Activated T-cell treated with anti-CD3 and anti-CD28 coated beads, Interleukin-2, amount 50 U/mL, for 1 hour (primary cell): ENCODE data around the gene MRPL53.

Experiments used
- DNase-seq: peaks from one replicate; pipeline ENCODE4 v3.0.0-alpha.2; 2020

The MRPL53 gene

GRCh38 chr2:74424139-74424992 lies 48.1 kb downstream of the MRPL53 start:
- DNase-seq: no peak

DNA sequence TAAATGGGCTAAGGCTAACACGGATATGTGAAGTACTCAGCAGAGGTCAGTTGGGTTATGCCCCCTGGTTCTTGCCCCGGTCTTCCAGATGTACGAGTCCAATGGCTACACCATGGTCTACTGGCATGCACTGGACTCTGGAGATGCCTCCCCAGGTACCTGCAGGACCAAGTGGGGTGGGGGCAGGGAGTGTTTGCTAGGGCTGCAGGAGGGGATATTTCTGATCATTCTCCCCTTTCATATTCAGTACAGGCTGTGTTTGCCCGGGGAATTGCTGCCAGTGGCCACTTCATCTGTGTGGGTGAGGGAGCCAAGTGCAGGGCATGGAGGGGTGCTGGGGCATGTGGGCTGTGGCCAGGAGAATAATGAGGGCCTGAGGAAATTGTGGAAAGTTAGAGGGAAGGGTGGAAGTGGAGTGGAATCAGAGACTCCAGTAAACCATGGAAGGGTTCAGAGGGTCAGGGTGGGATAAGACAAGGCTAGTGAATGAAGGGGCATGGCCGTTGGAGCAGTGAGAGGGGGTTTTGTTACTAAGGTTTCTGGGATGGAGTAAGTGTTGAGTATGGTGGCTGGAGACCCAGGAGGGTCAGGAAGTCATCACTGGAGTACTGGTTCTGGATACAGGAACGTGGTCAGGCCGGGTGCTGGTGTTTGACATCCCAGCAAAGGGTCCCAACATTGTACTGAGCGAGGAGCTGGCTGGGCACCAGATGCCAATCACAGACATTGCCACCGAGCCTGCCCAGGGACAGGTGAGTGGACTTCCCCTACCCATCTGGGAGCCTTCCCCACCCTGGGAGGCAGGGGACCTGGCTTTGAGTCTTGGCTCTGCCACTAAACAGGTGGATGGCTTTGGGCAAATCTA lies 49.0 kb downstream of the MRPL53 start:
- DNase-seq: no peak
